ENCODE results near the gene STX11. TPM values are rescaled to one million over a fixed set of nuclear protein-coding genes. Genes with fewer than 3 reads are reported as not detected.

STX11 gene
- total RNA-seq, 2 experiments from 2014 or later: 17.2 to 17.5 TPM

- H3K4me3 Mint-ChIP-seq: no peak overlapping the region
- H3K9me3 Mint-ChIP-seq: peaks cover 5% of the 10 kb centered on the region
- CTCF ChIA-PET: interaction anchor here (0.7 to 9.0 kb wide), 14 partner anchors 11 to 642 kb away, joined by 3 to 105 read pairs (median 5); partner anchors contain the start of gene SF3B5
- peaks cover 2% of the 10 kb centered on the region for H3K27me3 Mint-ChIP-seq (ENCODE audit: low read depth)
- H3K4me1 Mint-ChIP-seq (ENCODE audit: low read depth): peaks cover 31% of the 10 kb centered on the region
- peaks cover 4% of the 10 kb centered on the region for H3K36me3 Mint-ChIP-seq (ENCODE audit: low read depth)
- intact Hi-C loops (cut with micrococcal nuclease): loop anchor here (2.0 kb wide), 1 partner anchor 375 kb away; the partner anchor contains the start of gene LTV1
- no peak for DNase-seq
- H3K27ac Mint-ChIP-seq: no peak overlapping the region
Observed at GRCh38 chr6:144217797-144218196, 67.5 kb downstream of the STX11 start.

GRCh38 chr6:144219056-144219685 lies 68.9 kb downstream of the STX11 start:
- peaks cover 2% of the 10 kb centered on the region for H3K9me3 Mint-ChIP-seq
- H3K36me3 Mint-ChIP-seq (ENCODE audit: low read depth): peaks cover 2% of the 10 kb centered on the region
- peaks cover 31% of the 10 kb centered on the region for H3K4me1 Mint-ChIP-seq (ENCODE audit: low read depth)
- no peak overlapping the region for H3K27ac Mint-ChIP-seq
- peaks cover 2% of the 10 kb centered on the region for H3K27me3 Mint-ChIP-seq (ENCODE audit: low read depth)
- CTCF ChIA-PET: interaction anchor here (0.7 to 9.0 kb wide), 19 partner anchors 9 to 644 kb away, joined by 3 to 105 read pairs (median 4); partner anchors contain the start of gene SF3B5
- H3K4me3 Mint-ChIP-seq: no peak overlapping the region
- no peak for DNase-seq
- intact Hi-C loops (cut with micrococcal nuclease): loop anchor here (1.0 kb wide), 2 partner anchors 114 to 279 kb away; no protein-coding TSS in a partner anchor

- H3K36me3 Mint-ChIP-seq (ENCODE audit: low read depth): peaks cover 2% of the 10 kb centered on the region
- no peak for DNase-seq
- H3K4me1 Mint-ChIP-seq (ENCODE audit: low read depth): peaks cover 28% of the 10 kb centered on the region
- H3K27me3 Mint-ChIP-seq (ENCODE audit: low read depth): peaks cover 2% of the 10 kb centered on the region
- CTCF ChIA-PET: interaction anchor here (0.8 to 9.0 kb wide), 9 partner anchors 11 to 645 kb away, joined by 3 to 105 read pairs (median 6); partner anchors contain the start of gene SF3B5
- no peak overlapping the region for H3K27ac Mint-ChIP-seq
- H3K9me3 Mint-ChIP-seq: no peaks in the 10 kb centered on the region
- no peak overlapping the region for H3K4me3 Mint-ChIP-seq
- intact Hi-C loops (cut with micrococcal nuclease): no loop called here
Observed at GRCh38 chr6:144220031-144220790, 69.9 kb downstream of the STX11 start.

- Mint-ChIP-seq H3K36me3 (ENCODE audit: low read depth) (no peaks in the 10 kb centered on the region), H3K27me3 (ENCODE audit: low read depth) (no peaks in the 10 kb centered on the region), H3K4me1 (ENCODE audit: low read depth) (peaks cover under 1% of the 10 kb centered on the region), H3K27ac (no peak overlapping the region), H3K9me3 (no peaks in the 10 kb centered on the region), H3K4me3 (no peak overlapping the region)
- intact Hi-C loops (cut with micrococcal nuclease): no loop called here
- no peak for DNase-seq
- CTCF ChIA-PET: interaction anchor here (0.9 to 9.0 kb wide), 4 partner anchors 106 to 284 kb away, joined by 3 to 105 read pairs (median 4); no protein-coding TSS in a partner anchor
Observed at GRCh38 chr6:144223686-144224085, 73.4 kb downstream of the STX11 start.

- no peak for DNase-seq
- CTCF ChIA-PET: interaction anchor here (1.0 to 1.1 kb wide), 2 partner anchors 12 to 13 kb away, joined by 3 to 4 read pairs; no protein-coding TSS in a partner anchor
- no peaks in the 10 kb centered on the region for H3K4me1 Mint-ChIP-seq (ENCODE audit: low read depth)
- H3K27me3 Mint-ChIP-seq (ENCODE audit: low read depth): no peaks in the 10 kb centered on the region
- intact Hi-C loops (cut with micrococcal nuclease): no loop called here
- H3K36me3 Mint-ChIP-seq (ENCODE audit: low read depth): no peaks in the 10 kb centered on the region
- no peak overlapping the region for H3K4me3 Mint-ChIP-seq
- no peaks in the 10 kb centered on the region for H3K9me3 Mint-ChIP-seq
- H3K27ac Mint-ChIP-seq: no peak overlapping the region
Observed at GRCh38 chr6:144231721-144232120, 81.4 kb downstream of the STX11 start.

- intact Hi-C loops (cut with micrococcal nuclease): no loop called here
- Mint-ChIP-seq H3K36me3 (ENCODE audit: low read depth) (no peaks in the 10 kb centered on the region), H3K9me3 (no peaks in the 10 kb centered on the region), H3K4me3 (no peak overlapping the region), H3K27ac (no peak overlapping the region), H3K4me1 (ENCODE audit: low read depth) (no peaks in the 10 kb centered on the region), H3K27me3 (ENCODE audit: low read depth) (no peaks in the 10 kb centered on the region)
- CTCF ChIA-PET: interaction anchor here (0.7 to 1.5 kb wide), 4 partner anchors 13 to 124 kb away, joined by 3 to 9 read pairs (median 4); no protein-coding TSS in a partner anchor
- DNase-seq: no peak
Observed at GRCh38 chr6:144232176-144232831, 82.0 kb downstream of the STX11 start.

- no peak for DNase-seq
- Mint-ChIP-seq H3K4me1 (ENCODE audit: low read depth) (no peaks in the 10 kb centered on the region), H3K27me3 (ENCODE audit: low read depth) (no peaks in the 10 kb centered on the region), H3K4me3 (no peak overlapping the region), H3K36me3 (ENCODE audit: low read depth) (no peaks in the 10 kb centered on the region), H3K9me3 (no peaks in the 10 kb centered on the region), H3K27ac (no peak overlapping the region)
- CTCF ChIA-PET: interaction anchor here (0.7 to 1.5 kb wide), 6 partner anchors 14 to 249 kb away, joined by 3 to 9 read pairs (median 4); no protein-coding TSS in a partner anchor
- intact Hi-C loops (cut with micrococcal nuclease): no loop called here
Observed at GRCh38 chr6:144232832-144233230, 82.5 kb downstream of the STX11 start.

- DNase-seq: no peak
- Mint-ChIP-seq H3K36me3 (ENCODE audit: low read depth) (no peaks in the 10 kb centered on the region), H3K9me3 (no peaks in the 10 kb centered on the region), H3K27me3 (ENCODE audit: low read depth) (no peaks in the 10 kb centered on the region), H3K4me1 (ENCODE audit: low read depth) (no peaks in the 10 kb centered on the region), H3K27ac (no peak overlapping the region), H3K4me3 (no peak overlapping the region)
- intact Hi-C loops (cut with micrococcal nuclease): no loop called here
- CTCF ChIA-PET: no interaction called here
Observed at GRCh38 chr6:144234399-144234798, 84.1 kb downstream of the STX11 start.

GRCh38 chr6:144234935-144235334 lies 84.6 kb downstream of the STX11 start:
- CTCF ChIA-PET: no interaction called here
- H3K36me3 Mint-ChIP-seq (ENCODE audit: low read depth): no peaks in the 10 kb centered on the region

More at GRCh38 chr6:144234935-144235334, 84.6 kb downstream of the STX11 start:
- no peaks in the 10 kb centered on the region for H3K27me3 Mint-ChIP-seq (ENCODE audit: low read depth)
- no peaks in the 10 kb centered on the region for H3K9me3 Mint-ChIP-seq
- no peak overlapping the region for H3K27ac Mint-ChIP-seq
- H3K4me3 Mint-ChIP-seq: no peak overlapping the region
- DNase-seq: no peak
- intact Hi-C loops (cut with micrococcal nuclease): no loop called here
- no peaks in the 10 kb centered on the region for H3K4me1 Mint-ChIP-seq (ENCODE audit: low read depth)

Other genes with a start within 250 kb of the STX11 start
- 10 to 100 TPM; 10.0 to 11.7 TPM for gene PLAGL1, start 142.3 kb upstream of the STX11 start, total RNA-seq
- 100 to 1,000 TPM; 170 to 176 TPM for gene SF3B5, start 54.9 kb upstream of the STX11 start, total RNA-seq
- gene UTRN, start 134.8 kb downstream of the STX11 start, total RNA-seq: 10 to 100 TPM; 35.3 to 39.9 TPM

All from activated naive CD4-positive, alpha-beta T cell treated with anti-CD3 and anti-CD28 coated beads for 36 hours (primary cell).